HepG2 (cell line): ENCODE results near the gene SERPINB6. TPM values are rescaled to one million over a fixed set of nuclear protein-coding genes. Genes with fewer than 3 reads are reported as not detected.

Source experiments
- ATM ChIP-seq: fragments of 450-650 bp; IDR thresholded peaks from 2 replicates; pipeline ENCODE4 v1.7.1; 2017; ENCODE audit warnings: mild to moderate bottlenecking, borderline replicate concordance
- DMTF1 ChIP-seq: sonication (generic); formaldehyde crosslinking; IDR thresholded peaks from 2 replicates; pipeline ENCODE4 v1.4.0; 2020; ENCODE audit warnings: mild to moderate bottlenecking, missing genetic modification reagents
- FOSL2 ChIP-seq: sonication (generic); formaldehyde crosslinking; IDR thresholded peaks from 2 replicates; pipeline ENCODE4 v1.4.0; 2020; ENCODE audit warnings: missing genetic modification reagents
- FOXK1 ChIP-seq: sonication (generic); formaldehyde crosslinking; IDR thresholded peaks from 2 replicates; pipeline ENCODE4 v1.4.0; 2020; ENCODE audit warnings: low read depth, missing genetic modification reagents, borderline replicate concordance
- HBP1 ChIP-seq: IDR thresholded peaks from 2 replicates; pipeline ENCODE4 v1.6.1; 2016; ENCODE audit warnings: low read depth, control low read depth
- HMGXB3 ChIP-seq: sonication (generic); formaldehyde crosslinking; IDR thresholded peaks from 2 replicates; pipeline ENCODE4 v1.4.0; 2020; ENCODE audit warnings: missing genetic modification reagents, borderline replicate concordance
- MIER3 ChIP-seq: IDR thresholded peaks from 2 replicates; pipeline ENCODE4 v1.6.1; 2016; ENCODE audit warnings: missing compliant biosample characterization, borderline replicate concordance
- NR2F1 ChIP-seq, 2 experiments: fragments of 450-650 bp in 1 of 2; formaldehyde crosslinking in 1 of 2; IDR thresholded peaks; 2 replicates each; pipeline versions ENCODE4 v1.5.0 to v1.6.1; 2016 to 2020; ENCODE audit warnings: mild to moderate bottlenecking in 1 of 2, missing compliant biosample characterization in 1 of 2, missing genetic modification reagents in 1 of 2, moderate library complexity in 1 of 2
- PHB2 ChIP-seq: fragments of 450-650 bp; IDR thresholded peaks from 2 replicates; pipeline ENCODE4 v1.6.1; 2018; ENCODE audit not compliant: partially characterized antibody
- PRDM10 ChIP-seq: sonication (generic); formaldehyde crosslinking; IDR thresholded peaks from 2 replicates; pipeline ENCODE4 v1.4.0; 2020; ENCODE audit warnings: low read depth, missing genetic modification reagents
- RFX5 ChIP-seq: IDR thresholded peaks from 2 replicates; pipeline ENCODE4 v1.6.1; 2011; ENCODE audit warnings: low read depth, low read length, improper control_type of control experiment
- SNAPC2 ChIP-seq: sonication (generic); formaldehyde crosslinking; IDR thresholded peaks from 2 replicates; pipeline ENCODE4 v1.8.1; 2022; ENCODE audit warnings: mild to moderate bottlenecking, missing genetic modification reagents
- TEAD3 ChIP-seq: optimal IDR thresholded peaks from 2 replicates; pipeline ENCODE3; 2016; ENCODE audit warnings: borderline replicate concordance
- ZNF264 ChIP-seq: sonication (generic); formaldehyde crosslinking; IDR thresholded peaks from 2 replicates; pipeline ENCODE4 v1.4.0; 2020; ENCODE audit warnings: missing genetic modification reagents
- ZNF580 ChIP-seq: IDR thresholded peaks from 2 replicates; pipeline ENCODE4 v1.6.1; 2016; ENCODE audit warnings: low read depth, borderline replicate concordance
- ZNF709 ChIP-seq: sonication (generic); formaldehyde crosslinking; IDR thresholded peaks from 2 replicates; pipeline ENCODE4 v1.5.0; 2020; ENCODE audit warnings: mild to moderate bottlenecking, missing genetic modification reagents
- ZNF761 ChIP-seq: sonication (generic); formaldehyde crosslinking; conservative IDR thresholded peaks from 2 replicates; pipeline ENCODE4 v1.4.0; 2020; ENCODE audit warnings: mild to moderate bottlenecking, missing genetic modification reagents
- ZNF781 ChIP-seq: sonication (generic); formaldehyde crosslinking; IDR thresholded peaks from 2 replicates; pipeline ENCODE4 v1.5.1; 2020; ENCODE audit warnings: borderline replicate concordance, mild to moderate bottlenecking, missing genetic modification reagents; ENCODE audit errors: not compliant biosample characterization
- polyA plus RNA-seq, 8 experiments: library from polyadenylated mRNA; depleted of rRNA in 3 of 8; stranded (reverse) in 7 of 8; unstranded in 1 of 8; fragments of >200 nt; fragmentation: Illumina TruSeq in 4 of 8; extraction: Trizol in 4 of 8; gene quantifications; 2 replicates each; pipeline versions ENCODE4 v1.2.1 to v1.2.3, GENCODE V29; 2011 to 2016; ENCODE audit warnings: low read depth in 4 of 8, missing spikeins in 1 of 8, mixed read lengths in 1 of 8; ENCODE audit not compliant: insufficient read depth in 1 of 8
- total RNA-seq, 5 experiments: library from RNA; depleted of rRNA; stranded (reverse); fragments of >200 nt; fragmentation: Illumina TruSeq; extraction: Trizol; gene quantifications; 2 replicates each; pipeline ENCODE4 v1.2.3, GENCODE V29; 2016; ENCODE audit warnings: low read depth in 1 of 5

SERPINB6 gene
- total and polyA plus RNA-seq, 2 of the 13 experiments (the other 11 are each of a cell fraction or from before 2014, with no cell fraction given), result 38.2 to 61.3 TPM

GRCh38 chr6:2938632-2939083 lies 32.7 kb downstream of the SERPINB6 start (continued):
- TF ChIP-seq ZNF709 (CRISPR knock-in tag) (no peak), RFX5 (no peak), HBP1 (CRISPR knock-in tag) (no peak), PRDM10 (CRISPR knock-in tag) (no peak), HMGXB3 (CRISPR knock-in tag) (no peak), FOXK1 (CRISPR knock-in tag) (no peak), ZNF264 (CRISPR knock-in tag) (no peak), TEAD3 (peak; percentile 39), FOSL2 (peak; percentile 7; the same call in 1 of the 2 replicates), ZNF781 (CRISPR knock-in tag) (no peak), NR2F1 (CRISPR knock-in tag; IDR thresholded peaks at IDR 0.05) (no peak), ZNF580 (CRISPR knock-in tag) (0 out of 2 replicates have a peak, but pooled peaks have one; percentile 63), DMTF1 (no peak), ZNF761 (no peak), MIER3 (CRISPR knock-in tag) (peak; percentile 65; the same call in 1 of the 2 replicates), ATM (no peak), PHB2 (no peak), SNAPC2 (peak; percentile 50; the same call in 1 of the 2 replicates)
